T-helper 1 cell (primary cell): Measurements from ENCODE around the gene KRTDAP.

Experiments
- DNase-seq, 5 donors: peaks; one replicate each; pipeline ENCODE4 v3.0.0-alpha.2; 2012 to 2020

The KRTDAP gene

GRCh38 chr19:35449359-35450043 is 40.8 kb downstream of the KRTDAP start:
- no peak for DNase-seq

DNA sequence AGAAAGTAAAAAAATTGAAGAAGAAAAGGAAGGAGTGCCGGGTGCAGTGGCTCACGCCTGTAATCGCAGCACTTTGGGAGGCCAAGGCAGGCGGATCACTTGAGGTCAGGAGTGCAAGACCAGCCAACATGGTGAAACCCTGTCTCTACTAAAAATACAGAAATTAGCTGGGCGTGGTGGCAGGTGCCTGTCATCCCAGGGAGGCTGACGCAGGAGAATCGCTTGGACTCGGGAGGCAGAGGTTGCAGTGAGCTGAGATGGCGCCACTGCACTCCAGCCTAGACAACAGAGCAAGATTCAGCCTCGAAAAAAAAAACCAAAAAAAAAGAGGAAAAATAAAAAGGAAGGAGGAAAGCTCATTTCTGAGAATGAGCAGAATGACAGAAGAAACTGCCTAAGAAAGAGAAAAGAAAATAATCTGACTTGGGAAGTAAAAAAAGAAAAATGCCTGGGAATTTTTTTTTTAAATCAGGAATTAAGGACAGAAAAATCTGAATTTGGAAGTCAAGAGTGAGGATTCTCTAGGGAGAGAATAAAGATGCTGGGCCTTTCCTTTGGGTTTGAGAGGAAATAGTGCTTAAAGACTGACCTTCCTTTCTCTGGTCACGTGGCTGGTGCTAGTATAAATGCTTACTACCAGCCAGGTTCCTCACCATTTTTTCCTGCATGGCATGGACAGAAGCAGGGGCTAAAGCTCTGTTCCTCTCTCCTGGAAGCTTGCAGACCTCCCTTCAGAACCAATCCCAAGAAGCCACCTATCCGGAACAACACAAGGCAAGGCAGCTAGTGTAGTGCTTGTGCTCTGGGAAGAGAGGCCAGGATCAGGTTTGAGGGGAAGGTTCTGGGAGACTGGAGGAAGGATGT is 42.4 kb downstream of the KRTDAP start, which contains the start of gene FFAR2:
Gene FFAR2, plus strand, starts transcription at position 652 of the 864 bp plus-strand sequence. CDS start 1,458 bp downstream, outside the sequence.
- DNase-seq = no peak

DNA sequence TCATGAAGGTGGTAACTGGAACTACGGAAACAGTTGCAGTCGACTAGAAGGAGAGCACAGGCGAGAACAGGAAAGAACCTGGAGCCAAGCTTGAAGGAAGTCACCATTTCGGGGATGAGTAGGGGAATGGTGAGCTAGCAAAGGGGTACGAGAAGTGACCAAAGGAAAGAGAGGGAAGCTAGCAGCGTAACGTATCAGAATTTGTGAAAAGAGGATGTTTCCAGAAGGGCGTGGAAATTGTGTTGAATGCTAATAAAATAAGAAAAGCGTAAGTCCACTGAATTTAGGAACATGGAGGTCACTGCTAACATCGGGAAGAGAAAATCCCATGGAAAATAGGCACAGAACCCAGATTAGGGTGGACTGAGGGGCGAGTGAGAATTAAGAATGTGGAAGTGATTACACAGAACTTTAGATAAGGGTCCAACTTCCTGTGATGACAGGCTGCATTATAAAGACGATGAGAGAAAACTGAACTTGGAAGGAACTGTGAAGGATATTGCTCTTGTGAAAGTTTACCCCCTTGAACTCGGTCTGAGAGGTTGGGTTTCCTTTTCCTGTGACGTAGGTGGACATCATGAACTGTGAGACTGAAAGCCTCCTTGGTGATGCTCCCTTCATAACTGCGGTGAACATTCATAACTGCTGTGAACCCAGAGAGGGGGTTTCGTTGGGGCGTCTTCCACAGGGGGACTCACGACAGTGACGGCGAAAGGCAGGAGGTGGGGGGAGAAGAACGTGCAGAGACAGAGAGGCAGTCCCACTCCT is 44.3 kb downstream of the KRTDAP start:
- DNase-seq = peak in 1 of 5 donors; percentile 64

DNA sequence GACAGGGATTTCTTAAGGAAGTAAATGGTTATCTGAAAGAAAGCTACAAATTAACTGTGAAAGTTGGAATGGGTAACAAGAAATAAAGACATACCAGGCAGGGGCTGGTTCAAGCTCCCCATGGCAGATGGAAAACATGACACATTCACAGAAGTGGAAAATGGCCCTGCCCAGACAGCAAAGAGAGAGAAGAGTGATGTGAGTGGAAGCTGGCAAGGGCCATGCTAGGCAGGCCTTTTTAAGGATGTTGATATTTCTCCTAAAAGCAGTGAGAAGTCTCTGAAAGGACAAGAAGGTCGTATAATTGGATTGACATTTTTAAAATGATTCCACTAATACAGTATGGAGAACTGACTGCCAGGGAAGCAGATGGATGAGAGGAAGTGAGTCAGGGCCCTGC is 45.5 kb downstream of the KRTDAP start:
- DNase-seq = no peak

- no peak for DNase-seq
These were observed 48.2 kb downstream of the KRTDAP start for GRCh38 chr19:35442091-35442490.

DNA sequence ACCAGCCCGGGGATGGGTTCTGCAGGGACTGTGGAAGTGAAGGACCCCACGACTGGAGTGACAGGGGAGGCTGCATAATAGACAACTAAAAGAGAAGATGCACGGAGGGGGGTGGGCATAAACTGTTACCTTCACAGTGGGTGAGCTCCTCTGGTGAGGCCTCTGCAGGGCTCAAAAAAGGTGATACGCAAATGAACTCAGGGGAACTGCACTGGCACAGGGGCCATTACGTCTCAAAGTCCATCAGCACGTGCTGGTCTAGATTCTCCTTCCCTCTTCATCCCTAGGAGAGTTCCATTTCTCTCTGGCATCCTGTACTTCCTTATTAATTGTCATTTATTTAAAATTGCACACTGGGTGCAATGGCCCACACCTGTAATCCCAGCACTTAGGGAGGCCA is 50.3 kb downstream of the KRTDAP start:
- no peak for DNase-seq

GRCh38 chr19:35438527-35438926 is 51.7 kb downstream of the KRTDAP start:
- DNase-seq = no peak

DNA sequence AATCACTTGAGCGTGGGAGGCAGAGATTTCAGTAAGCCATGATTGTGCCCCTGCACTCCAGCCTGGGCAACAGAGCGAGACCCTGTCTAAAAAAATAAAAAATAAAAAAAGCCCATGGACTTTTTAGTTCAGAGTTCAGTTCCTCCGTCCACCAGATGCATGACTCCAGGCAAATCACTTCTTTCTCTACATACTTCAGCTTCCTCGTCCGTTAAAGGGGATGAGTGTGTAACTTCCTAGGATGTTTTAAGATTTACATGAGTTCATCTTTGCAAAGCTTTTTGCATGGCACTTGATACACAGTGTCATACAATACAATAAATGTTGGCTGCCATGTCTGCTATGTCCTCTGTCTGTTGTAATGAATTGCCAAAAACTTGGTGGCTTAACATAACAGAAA is 52.2 kb downstream of the KRTDAP start:
- no peak for DNase-seq

GRCh38 chr19:35437406-35437951 is 52.8 kb downstream of the KRTDAP start:
- no peak for DNase-seq
